GM19452 (cell line): ENCODE measurements around the gene CRABP2.

Experiments used
- ATAC-seq: cut with Tn5 transposase; IDR thresholded peaks from one replicate; pipeline ENCODE4 v1.9.1; 2021; ENCODE audit not compliant: unreplicated experiment

CRABP2 gene

GRCh38 chr1:156705321-156705917, at the start of gene CRABP2:
CRABP2 (minus strand) TSS chr1:156705583; CDS start chr1:156705446, 137 bp downstream.
- no peak for ATAC-seq

GRCh38 chr1:156754219-156754618, 48.8 kb upstream of the CRABP2 start:
- ATAC-seq, result no peak

- no peak for ATAC-seq
These were observed 47.6 kb upstream of the CRABP2 start for GRCh38 chr1:156752843-156753482.

- ATAC-seq, result peak; percentile 67
These were observed 46.5 kb upstream of the CRABP2 start for GRCh38 chr1:156751757-156752481.

- ATAC-seq, result no peak
These were observed 46.0 kb upstream of the CRABP2 start, which contains the start of gene HDGF for GRCh38 chr1:156751451-156751756. HDGF (minus strand) TSS chr1:156751675; CDS start chr1:156751429, 246 bp downstream.

- ATAC-seq, result peak; percentile 11
These were observed 45.5 kb upstream of the CRABP2 start for GRCh38 chr1:156750711-156751450.

GRCh38 chr1:156750191-156750672, 44.8 kb upstream of the CRABP2 start:
- no peak for ATAC-seq

GRCh38 chr1:156749419-156750118, 44.2 kb upstream of the CRABP2 start:
- no peak for ATAC-seq

- ATAC-seq, result no peak
These were observed 43.5 kb upstream of the CRABP2 start for GRCh38 chr1:156748670-156749418.

GRCh38 chr1:156747742-156748669, 42.6 kb upstream of the CRABP2 start:
- ATAC-seq, result no peak

GRCh38 chr1:156746728-156747631, 41.6 kb upstream of the CRABP2 start:
- ATAC-seq, result no peak

- ATAC-seq, result no peak
These were observed 41.0 kb upstream of the CRABP2 start for GRCh38 chr1:156746406-156746727.

- ATAC-seq, result no peak
These were observed 40.5 kb upstream of the CRABP2 start for GRCh38 chr1:156745881-156746280.

GRCh38 chr1:156744786-156745419, 39.5 kb upstream of the CRABP2 start:
- no peak for ATAC-seq

GRCh38 chr1:156744344-156744743, 39.0 kb upstream of the CRABP2 start:
- no peak for ATAC-seq

- ATAC-seq, result no peak
These were observed 38.3 kb upstream of the CRABP2 start for GRCh38 chr1:156743367-156744302.

GRCh38 chr1:156742801-156743200, 37.4 kb upstream of the CRABP2 start:
- ATAC-seq, result no peak
